Activated T-helper 1 cell treated with Interleukin-2 at 50 U/mL for 16 hours (primary cell): ENCODE measurements around the gene ZBTB9.
A peak's percentile ranks its signal among the peaks of the same experiment; 100 is the strongest.

Experiments
- DNase-seq: peaks from one replicate; pipeline ENCODE4 v3.0.0-alpha.2; 2020; ENCODE audit warnings: low read depth

ZBTB9 gene

DNA sequence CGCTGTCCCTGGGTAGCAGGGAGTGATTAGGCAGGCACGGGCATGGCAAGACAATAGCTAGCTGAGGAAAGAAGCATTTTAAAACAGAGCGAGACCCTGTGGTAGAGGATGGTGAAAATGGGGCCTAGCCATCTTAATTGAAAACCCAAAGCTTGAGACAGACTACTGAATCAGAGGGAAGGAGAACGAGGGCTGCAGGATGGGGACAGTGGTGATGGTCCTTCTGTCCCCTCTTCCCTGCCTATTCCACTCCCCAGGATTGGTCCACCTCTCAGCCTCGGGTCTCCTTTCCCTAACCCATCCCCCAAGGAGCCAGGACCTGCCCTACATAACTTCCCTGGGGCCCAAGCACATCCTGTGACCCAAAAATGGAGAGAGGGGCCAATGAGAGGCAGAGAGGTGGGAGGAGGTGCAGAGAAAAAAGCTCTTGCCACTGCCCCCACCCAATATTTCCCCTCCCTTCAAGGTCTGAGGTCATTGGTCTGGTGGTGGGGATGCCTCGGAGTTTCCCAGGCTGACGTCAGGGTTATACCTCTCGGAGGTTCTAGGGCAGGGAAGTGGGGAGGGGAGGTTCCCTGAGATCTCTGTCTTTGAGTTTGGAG, 35.6 kb upstream of the ZBTB9 start:
- no peak for DNase-seq

DNA sequence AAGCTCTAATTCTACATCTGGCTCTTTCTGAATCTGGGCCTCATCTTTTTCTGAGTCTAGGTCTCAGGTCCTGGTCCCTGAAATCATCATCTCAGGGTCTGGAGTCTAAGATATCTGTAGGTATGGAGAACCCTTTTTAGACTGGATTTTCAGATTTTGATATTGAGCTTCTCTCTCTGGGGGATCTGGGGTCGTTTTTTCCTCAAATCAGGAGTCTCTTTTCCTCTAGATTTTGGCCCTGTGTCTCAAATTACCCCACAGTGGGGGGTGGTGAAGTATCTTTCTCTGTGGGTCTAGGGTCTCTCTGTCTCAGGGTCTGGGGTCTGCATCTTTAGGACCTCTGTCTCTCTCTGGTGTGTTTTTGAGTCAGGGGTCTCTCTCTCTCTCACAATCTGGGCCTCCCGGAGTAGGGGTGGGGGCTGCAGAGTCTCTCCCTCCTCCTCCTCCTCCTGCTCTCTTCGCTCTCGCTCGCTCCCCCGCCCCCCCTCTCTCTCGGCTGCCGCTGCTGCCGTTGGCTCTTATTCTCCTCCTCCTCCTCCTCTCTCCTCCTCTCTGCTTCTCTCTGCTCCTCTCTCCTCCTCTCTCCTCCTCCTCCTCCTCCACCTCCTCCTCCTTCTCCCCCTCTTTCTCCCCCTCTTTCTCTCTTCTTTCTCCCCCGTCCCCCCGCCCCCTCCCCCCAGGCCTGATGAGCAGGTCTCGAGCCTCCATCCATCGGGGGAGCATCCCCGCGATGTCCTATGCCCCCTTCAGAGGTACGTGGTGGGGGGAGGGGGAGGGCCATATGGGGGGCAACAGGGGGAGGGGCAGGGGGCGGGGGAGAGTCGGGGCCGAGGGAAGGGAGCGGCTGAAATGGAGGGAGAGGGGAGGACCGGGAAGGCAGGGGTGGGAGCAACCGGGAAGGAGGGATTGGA, 34.5 kb upstream of the ZBTB9 start, which contains the start of gene SYNGAP1:
TSS of gene SYNGAP1 (plus strand) at position 486 of the 911 bp plus-strand sequence. CDS start at position 686, 200 bp downstream.
- DNase-seq = no peak

DNA sequence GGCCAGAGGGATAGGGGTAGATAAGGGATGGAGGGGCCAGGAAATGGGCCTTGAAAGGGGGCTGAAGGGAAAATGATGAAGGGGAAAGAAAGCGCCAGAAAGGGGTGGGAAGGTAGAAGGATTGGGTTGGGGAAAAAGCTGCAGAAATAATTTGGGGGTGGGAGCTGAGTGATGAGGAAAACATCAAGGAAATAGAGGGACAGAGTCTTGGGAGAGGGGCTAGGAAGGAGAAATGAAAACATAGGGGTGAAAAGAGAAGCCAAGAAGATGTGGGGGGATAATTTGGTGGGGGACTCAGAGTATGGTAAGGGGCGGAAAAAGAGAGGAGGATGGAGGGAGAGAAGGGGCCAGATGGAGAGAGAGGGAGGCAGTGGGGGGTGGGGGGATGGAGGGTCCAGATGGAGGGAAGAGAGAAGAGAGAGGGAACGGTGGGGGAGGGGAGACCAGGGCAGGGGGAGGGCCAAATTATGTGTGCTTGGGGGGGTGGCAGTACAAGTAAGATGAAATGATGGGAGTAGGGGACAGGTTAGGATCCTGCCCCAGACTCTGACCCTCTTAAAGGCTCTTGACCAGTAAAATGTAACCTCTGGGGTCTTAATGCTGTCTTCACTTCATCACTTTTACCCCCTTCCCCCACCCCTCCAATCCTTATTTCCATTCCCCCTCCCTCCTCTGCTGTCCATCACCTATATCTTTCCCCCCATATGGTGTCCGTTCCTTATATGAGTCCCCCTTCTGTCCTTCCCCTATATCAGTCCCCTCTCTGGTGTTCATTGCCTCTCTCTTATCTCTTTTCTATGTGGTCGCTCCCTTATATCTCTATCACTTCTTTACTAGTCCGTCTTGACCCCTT, 33.7 kb upstream of the ZBTB9 start:
- no peak for DNase-seq

DNA sequence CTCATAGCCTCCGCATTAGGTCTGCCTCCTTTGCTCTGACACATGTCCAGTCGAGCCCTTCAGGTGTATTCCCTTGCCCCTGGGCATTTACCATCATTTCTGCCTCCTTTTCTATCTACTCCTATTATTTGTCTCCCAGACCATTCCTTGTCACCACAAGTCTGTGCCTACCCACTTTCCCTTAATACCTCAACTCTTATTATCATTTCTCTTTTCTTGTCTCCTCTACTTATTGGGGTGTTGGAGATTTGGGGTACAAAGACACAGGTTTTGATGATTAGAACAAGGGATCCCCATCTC, 33.1 kb upstream of the ZBTB9 start:
- no peak for DNase-seq

DNA sequence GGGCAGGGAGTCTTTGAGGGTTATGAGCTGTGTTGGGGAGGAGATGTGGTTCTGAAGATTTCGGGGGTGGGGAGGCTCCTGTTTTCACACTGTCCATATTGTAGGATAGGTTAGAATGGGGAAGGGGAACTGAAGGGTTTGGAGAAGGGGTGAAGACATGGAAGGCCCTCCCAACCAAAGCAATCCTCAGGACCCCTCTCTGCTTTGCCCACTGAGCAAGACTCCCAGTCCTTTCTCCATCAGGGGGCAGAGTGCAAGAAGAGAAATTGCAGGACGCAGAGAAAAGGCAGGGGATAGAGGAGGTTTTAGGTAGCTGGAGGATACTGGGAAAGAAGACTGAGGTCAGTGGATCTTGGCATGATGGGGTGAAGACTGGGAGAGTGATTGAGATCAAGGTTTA, 30.6 kb upstream of the ZBTB9 start:
- no peak for DNase-seq

DNA sequence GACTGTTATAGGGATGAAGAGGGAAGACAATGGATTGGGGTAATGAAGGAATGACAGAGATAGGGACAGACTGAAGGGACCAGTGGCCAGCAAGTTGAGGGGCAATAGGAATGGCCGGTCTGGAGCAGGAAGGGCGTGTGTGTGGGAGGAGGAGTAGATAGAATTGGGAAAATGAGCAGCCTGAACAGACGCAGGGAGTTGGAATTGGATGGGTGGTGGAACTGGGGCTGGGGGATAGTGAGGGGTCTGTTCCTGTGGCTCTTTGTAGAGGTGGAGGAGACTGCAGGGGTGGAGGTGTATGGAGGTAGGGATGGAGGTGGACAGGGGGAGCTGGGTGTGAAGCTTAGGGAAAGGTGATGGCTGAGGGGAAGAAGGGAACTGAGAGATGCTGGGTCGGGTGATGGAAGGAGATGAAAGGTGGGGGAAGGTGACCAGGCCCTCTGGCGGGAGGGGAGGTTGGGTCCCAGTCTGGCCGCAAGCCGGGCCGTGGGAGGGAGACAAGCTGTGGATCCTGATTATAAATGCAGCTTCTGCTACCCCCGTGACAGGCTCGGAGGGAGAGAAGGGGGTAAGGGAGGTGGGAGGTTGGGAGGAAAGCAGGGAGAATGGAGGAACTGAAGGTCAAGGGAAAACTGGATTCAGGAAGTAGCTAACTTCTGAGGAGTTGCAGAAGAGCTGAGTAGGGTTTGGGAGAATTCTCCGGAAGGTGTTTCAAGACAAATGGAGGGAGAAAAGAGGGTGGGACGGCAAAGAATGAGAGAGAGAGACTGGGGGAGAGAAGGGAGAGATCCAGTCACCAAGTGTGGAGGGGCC, 29.3 kb upstream of the ZBTB9 start:
- no peak for DNase-seq

DNA sequence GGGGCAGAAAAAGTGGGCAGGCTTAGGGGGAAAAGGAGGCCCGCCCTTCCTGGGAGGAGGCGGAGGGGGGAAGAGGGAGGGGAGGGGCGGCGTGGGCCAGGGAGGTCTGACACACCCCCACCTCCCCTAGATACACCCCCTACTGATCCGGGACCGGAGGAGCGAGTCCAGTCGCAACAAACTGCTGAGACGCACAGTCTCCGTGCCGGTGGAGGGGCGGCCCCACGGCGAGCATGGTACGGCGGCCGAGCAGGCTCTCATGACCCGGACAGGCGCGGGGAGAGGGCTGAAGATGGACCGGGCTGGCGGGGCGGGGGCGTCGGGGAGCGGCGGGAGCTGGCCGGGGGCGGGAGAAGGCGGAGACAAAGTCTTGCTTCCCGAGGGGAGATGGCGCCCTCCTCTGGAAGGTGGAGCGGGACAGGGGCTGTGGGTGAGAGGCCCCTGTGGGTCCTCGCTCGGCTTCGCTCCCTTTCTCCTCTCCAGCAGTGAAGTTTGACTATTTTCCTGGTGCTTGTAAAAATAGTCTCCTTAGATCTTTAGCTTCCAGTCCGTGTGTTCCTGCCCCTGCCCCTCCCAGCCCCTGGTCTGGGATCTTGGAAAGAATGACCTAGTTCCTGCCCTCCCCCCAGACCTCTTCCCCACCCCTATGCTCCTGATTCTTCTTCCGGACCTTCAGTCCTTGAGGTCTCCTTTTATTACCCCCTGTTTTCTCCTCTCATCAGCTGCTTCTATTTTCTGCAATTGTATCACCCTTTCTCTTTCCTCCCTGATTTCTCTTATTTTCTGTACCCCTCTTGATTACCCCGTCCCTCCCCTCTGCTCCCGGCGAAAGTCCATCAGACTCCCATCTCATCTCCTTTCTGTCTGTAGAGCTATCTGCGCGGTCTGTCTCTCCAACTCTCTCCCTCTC, 28.5 kb upstream of the ZBTB9 start:
- DNase-seq = peak; percentile 69

DNA sequence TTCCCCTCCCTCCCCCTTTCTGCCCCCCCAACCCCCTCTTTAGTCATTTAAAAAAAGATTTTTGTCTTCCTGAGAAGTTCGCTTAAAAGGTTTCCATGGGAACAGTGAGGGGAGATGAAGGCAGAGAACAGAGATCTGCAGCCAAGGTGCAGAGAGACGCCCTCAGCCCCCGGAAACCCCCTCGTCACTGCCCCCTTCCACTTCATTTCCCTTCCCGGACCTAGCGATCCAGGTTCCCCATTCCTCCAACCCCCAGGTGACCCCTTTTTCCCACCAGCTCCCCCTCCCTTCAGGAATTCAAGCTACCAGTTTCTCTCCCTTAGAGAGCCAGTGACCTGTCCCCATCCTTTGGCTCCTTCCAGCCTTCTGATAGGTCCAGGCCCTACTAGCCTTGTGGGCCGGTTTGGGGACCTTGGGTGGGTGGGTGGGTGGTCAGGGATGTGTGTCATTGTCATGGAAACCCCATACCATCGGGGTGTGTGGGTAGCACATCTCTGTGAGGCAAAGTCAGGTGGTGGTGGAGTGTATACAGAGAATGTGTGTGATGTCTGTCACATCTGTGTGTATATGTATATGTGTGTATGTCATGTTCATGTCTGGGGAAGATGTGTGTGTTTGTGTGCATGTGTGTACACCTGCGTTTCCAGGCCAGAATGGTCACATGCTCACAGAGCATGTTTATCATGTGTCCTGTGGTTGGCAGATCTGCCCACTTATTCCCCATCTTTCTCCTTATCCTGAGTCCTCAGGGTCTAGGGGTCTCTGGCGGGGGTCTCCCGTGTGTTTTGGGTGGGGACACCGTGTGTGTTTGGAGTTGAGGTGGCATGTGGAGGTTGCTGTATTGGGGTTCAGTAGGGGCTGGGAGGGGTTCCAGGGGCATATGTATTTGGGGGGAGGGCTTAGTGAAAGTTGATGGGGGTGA, 27.5 kb upstream of the ZBTB9 start:
- DNase-seq = no peak

DNA sequence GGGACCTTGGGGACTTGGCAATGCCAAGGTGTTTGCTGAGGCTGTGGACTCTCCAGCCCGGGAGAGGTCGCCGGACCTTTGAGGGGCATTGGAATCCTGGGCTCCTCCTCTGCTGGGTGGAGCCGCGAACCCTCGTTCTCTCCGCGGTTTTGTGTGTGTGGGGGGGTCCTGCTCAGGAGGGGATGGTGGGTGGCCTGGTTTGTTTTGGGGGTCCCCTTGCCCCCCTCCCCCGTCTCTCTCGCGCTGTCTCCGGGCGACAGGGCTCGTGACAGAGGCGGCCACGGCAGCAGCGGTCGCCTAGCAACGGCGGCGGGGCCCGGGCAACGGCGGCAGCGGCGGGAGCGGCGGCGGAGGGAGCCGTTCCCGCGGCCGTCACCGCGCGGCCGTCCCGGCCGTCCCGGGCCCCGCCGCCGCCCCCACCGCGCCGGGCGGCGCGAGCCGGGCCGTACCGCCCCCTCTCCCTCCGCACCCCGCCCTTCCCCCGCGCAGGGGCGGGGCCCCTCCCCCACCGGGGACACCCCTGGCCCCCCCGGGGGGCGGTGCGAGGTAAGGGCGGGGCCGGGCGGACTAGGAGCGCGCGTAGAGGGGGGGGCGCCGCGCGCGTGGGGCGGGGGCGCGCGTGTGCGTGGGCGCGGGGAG, 26.7 kb upstream of the ZBTB9 start:
- DNase-seq = peak; percentile 54

DNA sequence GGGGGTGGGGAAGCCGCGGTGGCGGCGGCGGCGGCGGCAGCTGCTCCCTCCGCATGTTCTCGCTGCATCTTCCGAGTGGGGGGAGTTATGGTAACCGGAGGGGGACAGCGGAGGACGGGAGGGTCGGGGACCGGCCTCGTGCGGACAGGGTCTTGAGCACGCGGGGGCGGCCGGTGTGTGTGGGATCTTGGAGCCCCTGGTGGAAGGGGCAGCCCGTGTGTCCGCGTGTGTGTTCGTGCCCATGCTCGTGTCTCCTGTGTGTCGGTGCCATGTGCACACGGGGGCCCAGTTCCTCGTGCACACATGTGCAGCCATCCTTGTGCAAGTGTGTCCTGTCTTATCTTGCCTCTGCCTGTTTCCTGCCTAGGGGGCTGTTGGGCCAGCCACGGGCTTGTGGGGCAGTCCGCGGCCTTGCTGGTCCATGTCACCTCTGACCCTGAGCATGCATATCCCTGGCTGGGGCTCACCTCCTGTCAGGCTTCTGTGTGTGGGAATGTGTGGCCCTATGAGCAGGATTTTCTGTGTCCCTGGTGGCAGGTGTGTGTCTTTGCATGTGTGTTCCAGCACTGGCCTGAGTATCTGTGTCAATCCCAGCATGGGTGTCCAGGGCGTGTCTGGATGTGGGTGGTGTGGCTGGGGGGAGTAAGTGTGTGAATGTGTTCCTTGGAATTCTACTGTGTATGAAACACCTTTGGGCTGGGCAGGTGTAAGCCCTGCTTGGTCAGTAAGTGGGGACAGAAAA, 26.0 kb upstream of the ZBTB9 start:
- no peak for DNase-seq

DNA sequence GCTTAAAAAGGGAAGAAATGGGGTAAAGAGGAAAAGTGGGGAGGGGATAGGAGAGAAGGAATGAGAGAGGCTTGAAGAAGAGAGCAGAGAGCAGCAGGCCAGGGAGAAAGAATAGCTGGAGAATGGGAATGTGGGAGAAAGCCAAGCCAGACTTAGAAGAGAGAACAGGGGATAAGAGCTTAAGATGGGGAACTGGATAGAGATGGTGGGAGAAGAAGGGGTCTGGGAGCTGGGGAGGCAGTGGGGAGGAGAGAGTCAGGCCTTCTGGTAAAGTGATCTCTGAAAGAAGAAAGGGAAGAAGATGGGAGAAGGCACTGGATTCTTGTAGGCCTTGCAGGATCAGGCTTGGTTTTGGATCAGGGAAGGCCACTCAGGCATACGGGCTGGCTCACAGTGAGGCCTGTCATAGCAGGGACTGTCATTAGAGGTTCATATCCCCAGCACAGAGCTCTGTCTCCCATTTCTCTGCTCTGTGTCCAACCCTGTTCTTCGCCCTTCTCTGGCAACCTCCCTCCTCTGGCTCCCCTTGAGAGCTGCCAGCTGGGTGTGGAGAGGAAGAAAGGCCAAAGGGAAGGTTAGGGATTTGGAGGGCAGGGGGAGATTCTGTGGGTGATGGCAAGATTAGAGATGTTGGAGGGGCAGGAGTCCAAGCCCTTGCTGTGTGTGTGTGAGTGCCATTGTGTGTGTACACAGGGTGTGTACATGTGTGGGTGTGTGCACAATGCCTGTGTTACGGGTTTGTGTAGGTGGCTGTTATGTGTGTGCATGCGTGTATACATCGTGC, 25.2 kb upstream of the ZBTB9 start:
- no peak for DNase-seq

DNA sequence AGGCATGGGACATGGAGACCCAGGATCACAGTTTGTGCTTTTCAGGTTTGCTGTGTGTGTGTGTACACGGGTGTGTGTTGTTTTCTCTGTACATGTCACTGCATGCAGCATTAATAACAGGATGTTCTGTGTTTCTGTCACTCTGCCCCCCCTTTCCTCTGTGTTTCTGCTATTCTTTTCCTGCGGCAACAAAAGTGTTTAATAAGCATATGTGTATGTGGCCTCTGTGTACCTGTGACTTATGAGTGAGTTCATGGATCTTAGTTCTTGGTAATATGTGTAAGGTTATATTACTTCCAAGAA, 24.7 kb upstream of the ZBTB9 start:
- DNase-seq = no peak

DNA sequence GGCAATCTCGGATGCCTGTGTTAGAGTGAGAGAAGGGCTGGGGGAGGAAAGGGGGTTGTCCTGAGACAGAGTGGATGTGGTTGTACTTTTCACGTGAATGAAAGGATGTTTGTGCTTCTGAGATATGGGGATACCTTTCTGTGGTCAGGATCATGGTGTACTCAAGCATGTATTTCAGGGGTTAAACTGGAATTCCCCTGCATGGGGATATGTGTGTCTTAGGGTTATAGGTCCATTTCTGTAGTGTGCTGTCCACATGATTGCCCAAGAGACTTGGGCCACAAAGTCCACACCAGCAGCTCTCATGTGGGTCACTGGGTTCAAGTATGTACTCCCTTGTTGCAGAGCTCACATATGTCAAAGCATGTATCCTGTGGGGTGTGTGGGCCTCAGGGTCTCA, 24.0 kb upstream of the ZBTB9 start:
- no peak for DNase-seq

DNA sequence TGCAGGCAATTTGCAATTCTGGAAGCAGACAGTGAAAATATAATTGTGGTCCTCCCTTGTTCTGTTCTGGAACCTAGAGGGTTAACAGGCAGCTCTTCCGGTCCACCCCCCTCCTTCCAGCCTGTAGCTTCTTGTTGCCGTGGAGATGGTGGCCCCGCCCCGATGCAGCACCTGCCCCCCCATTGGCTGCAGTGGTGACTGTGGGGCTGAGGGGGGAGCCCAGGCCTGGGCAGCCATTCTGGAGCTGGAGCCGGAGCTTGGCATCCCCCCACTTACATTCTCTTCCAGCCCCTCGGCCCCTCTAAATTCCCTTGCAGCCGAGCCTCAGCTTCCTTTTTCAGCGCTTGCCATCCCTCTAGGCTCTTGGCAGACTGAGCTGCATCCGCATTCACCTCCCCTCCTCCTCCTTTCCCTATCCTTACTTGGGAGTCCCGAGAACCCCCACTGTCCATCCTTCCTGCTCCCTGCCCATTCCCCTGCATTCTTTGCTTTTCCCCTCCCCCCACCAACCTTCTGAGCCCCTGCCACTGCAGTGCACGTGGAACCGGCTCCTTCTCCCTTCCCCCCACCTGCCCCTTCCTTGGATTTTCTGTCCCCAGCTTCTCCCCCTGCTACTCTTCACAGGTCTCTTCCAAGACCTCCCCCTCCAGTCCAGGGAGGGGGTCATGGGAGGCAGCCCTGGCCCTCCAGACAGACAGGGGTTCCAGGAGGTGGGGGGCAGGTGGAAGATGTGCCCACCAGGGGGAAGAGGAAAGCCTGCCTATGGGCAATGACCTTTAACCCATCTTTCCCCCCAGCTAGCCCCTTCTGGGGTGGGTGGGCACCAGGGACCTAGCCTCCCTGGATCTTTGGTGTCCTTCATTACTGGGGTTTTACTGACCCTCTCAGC, 23.1 kb upstream of the ZBTB9 start:
- DNase-seq = peak; percentile 74

DNA sequence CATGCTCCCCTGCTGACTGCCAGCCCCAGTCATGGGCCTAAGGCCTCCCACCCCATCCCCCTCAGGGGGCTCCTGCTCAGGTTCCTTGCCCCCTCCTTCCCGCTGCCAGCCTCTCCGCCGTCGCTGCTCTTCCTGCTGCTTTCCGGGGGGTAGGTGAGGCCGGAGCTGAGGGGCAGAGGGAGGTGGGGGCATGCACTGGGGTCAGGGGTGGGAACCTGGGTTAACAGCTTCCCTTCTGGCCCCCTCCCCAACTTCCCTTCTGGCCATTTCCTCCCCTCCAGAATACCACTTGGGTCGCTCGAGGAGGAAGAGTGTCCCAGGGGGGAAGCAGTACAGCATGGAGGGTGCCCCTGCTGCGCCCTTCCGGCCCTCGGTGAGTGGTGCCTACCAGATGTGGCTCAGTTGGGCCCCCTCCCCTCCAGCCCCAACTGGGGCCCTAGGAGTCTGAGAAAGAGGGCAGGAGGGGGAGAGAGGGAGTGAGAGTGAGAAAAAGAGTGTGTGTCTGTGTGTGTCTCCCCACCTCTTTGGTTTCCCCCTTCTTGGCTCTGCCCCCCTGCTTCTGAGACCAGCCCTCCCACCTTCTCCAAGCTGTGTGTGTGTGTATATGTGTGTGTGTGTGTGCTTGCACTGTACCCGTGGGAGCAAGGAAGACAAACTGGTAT, 22.4 kb upstream of the ZBTB9 start:
- no peak for DNase-seq

DNA sequence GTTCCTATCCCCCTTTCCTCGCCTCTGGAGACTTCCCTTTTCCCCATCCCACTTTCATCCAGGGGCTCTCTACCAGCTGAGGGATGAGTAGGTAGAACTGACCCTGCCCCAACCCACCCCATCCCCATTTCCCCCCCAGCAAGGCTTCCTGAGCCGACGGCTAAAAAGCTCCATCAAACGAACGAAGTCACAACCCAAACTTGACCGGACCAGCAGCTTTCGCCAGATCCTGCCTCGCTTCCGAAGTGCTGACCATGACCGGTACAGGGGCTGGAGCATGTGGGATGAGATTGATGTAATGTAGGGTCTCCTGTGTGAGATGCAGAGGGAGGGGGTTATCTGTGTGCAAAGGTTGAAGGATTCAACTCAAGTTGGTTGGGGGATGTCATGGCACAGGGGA, 21.8 kb upstream of the ZBTB9 start:
- DNase-seq = no peak
